Measurements from ENCODE around the gene CHRNB2. TPM values are rescaled to one million over a fixed set of nuclear protein-coding genes. Genes with fewer than 3 reads are reported as not detected.

Gene CHRNB2
- total RNA-seq, 1 donor from 2014 or later: not detected

DNA sequence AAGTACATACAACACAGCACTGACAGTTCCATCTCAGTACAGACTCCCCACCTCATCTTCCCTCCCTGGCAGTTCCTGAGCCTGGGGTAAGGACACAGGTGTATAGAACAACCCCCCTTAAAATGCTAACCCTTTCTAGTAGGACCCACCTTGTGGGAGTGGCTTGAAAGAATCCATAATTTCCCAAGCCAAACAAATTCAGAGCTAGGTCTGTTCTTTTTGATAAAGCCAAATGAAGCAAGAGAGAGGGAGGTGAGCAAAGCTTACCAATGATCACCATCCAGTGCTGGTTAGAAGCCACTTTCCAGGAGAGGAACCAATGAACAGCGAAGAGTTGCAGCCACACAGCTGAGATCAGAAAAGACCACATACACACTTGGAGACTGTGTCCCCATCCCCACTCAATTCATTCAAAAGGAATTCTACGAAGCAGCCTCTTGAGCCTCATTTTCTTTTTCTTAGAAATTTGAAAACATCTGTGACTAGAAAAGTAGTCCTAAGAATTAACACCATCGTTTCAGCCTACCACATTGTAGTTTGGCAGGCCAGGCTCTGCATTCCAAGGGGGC, 18.3 kb upstream of the CHRNB2 start:
- no peaks in the 10 kb centered on the region for H3K27me3 ChIP-seq (ENCODE audit: low read depth)
- intact Hi-C loops (cut with micrococcal nuclease): loop anchor here (5.0 kb wide), 1 partner anchor 67 kb away; no protein-coding TSS in a partner anchor

DNA sequence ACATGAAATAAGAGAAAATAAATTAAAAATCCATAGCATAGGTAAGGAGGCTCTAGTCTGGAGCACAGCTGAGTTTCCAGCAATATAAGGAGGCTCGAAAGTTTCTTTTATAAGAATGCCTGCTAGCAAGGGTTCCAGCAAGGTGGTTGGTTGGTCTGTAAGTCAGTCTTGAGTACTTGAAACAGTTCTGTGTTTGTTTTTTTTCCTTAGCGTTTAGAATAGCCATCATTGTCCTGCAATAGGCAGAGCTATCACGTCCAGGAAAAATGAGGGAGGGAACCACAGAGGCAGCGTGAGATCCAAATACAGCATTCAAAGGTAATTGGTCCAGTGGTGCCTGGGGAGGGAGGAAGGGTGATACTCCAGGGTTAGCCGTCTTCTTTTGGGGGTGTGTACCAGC, 17.5 kb upstream of the CHRNB2 start:
- Histone ChIP-seq H3K4me1 (peaks cover 41% of the 10 kb centered on the region), H3K9me3 (replicated peaks) (no peaks in the 10 kb centered on the region), H3K36me3 (peaks cover 69% of the 10 kb centered on the region), H3K4me3 (no peak overlapping the region), H3K27me3 (ENCODE audit: low read depth) (no peaks in the 10 kb centered on the region), H3K27ac (replicated peaks) (no peak overlapping the region)
- intact Hi-C loops (cut with micrococcal nuclease): no loop called here
- DNase-seq: no peak
- TF ChIP-seq, protein P1, sequence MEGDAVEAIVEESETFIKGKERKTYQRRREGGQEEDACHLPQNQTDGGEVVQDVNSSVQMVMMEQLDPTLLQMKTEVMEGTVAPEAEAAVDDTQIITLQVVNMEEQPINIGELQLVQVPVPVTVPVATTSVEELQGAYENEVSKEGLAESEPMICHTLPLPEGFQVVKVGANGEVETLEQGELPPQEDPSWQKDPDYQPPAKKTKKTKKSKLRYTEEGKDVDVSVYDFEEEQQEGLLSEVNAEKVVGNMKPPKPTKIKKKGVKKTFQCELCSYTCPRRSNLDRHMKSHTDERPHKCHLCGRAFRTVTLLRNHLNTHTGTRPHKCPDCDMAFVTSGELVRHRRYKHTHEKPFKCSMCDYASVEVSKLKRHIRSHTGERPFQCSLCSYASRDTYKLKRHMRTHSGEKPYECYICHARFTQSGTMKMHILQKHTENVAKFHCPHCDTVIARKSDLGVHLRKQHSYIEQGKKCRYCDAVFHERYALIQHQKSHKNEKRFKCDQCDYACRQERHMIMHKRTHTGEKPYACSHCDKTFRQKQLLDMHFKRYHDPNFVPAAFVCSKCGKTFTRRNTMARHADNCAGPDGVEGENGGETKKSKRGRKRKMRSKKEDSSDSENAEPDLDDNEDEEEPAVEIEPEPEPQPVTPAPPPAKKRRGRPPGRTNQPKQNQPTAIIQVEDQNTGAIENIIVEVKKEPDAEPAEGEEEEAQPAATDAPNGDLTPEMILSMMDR (IDR thresholded peaks at IDR 0.05; ENCODE audit: borderline replicate concordance): no peak

More for the DNA sequence above, 18.3 kb upstream of the CHRNB2 start:
- TF ChIP-seq, protein P1 (IDR thresholded peaks at IDR 0.05; ENCODE audit: borderline replicate concordance): no peak
- no peak overlapping the region for H3K27ac ChIP-seq (replicated peaks)
- peaks cover 61% of the 10 kb centered on the region for H3K36me3 ChIP-seq
- no peak overlapping the region for H3K4me3 ChIP-seq
- H3K4me1 ChIP-seq: peaks cover 41% of the 10 kb centered on the region
- no peak for DNase-seq
- H3K9me3 ChIP-seq (replicated peaks): no peaks in the 10 kb centered on the region

DNA sequence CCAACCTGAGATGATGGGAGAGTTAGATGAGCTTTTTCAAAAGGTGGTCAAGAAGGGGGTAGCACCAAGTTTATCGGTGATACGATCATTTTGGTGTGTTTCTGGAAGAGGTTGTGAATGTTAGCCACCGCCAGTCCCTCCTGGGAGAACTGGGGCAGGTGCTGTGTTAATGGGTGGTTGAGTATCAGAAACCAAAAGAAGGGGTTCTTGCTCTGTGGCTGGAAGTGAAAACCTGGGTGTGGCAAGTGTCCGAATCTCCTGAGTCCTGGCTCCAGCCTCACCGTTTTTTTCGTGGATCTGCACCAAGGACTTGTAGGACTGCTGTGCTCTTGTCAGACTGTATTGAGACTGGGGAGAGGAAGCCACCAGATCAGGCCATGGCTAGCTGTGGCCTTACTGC, 16.9 kb upstream of the CHRNB2 start:
- Histone ChIP-seq H3K9me3 (replicated peaks) (no peaks in the 10 kb centered on the region), H3K4me3 (no peak overlapping the region), H3K4me1 (peaks cover 44% of the 10 kb centered on the region), H3K36me3 (peaks cover 74% of the 10 kb centered on the region), H3K27ac (replicated peaks) (no peak overlapping the region), H3K27me3 (ENCODE audit: low read depth) (no peaks in the 10 kb centered on the region)
- no peak for DNase-seq
- TF ChIP-seq, protein P1 (IDR thresholded peaks at IDR 0.05; ENCODE audit: borderline replicate concordance): no peak
- intact Hi-C loops (cut with micrococcal nuclease): no loop called here

DNA sequence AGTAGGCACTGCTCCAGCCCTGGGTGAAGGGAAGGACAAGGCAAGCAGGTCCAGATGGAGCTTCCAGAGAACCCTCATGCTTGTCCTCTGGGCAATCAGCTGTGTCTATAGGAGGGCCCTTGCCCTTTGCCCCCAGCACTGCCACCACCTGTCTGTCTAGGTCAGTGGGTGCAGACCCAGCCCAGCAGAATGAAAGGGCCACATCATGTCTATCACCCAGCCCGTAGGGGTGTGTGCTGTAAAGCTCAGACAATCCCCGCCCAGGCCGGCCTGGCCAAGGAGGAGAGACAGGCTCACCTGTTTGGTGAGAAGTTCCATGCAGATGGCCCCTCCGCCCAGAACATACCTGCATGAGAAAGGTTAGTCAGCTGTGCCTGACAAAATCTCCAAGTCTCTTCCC, 16.1 kb upstream of the CHRNB2 start:
- intact Hi-C loops (cut with micrococcal nuclease): no loop called here
- TF ChIP-seq, protein P1 (IDR thresholded peaks at IDR 0.05; ENCODE audit: borderline replicate concordance): no peak
- Histone ChIP-seq H3K4me3 (no peak overlapping the region), H3K27ac (replicated peaks) (no peak overlapping the region), H3K4me1 (peaks cover 52% of the 10 kb centered on the region), H3K27me3 (ENCODE audit: low read depth) (no peaks in the 10 kb centered on the region), H3K36me3 (peaks cover 76% of the 10 kb centered on the region), H3K9me3 (replicated peaks) (no peaks in the 10 kb centered on the region)
- no peak for DNase-seq

DNA sequence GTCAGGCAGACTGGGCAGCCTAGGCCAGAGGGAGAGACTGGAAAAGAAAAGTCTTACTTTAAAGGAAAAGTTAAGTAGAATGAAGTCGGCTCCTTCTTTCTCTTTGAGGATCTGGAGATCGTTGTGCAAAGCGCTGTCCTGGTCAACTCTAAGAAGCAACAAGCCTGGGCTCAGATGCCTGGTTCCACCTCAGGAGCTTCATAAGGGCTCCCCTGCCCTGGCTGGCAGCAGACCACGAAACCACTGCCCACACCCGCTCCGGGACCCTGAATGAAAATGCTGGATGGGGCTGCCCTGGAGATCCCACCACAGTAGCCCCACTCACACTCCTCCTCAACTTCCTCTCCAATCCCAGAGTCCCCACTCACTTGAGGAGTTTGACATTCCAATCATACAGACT, 15.5 kb upstream of the CHRNB2 start:
- Histone ChIP-seq H3K4me1 (peaks cover 58% of the 10 kb centered on the region), H3K4me3 (no peak overlapping the region), H3K9me3 (replicated peaks) (no peaks in the 10 kb centered on the region), H3K36me3 (peaks cover 76% of the 10 kb centered on the region), H3K27me3 (ENCODE audit: low read depth) (no peaks in the 10 kb centered on the region), H3K27ac (replicated peaks) (no peak overlapping the region)
- intact Hi-C loops (cut with micrococcal nuclease): no loop called here
- TF ChIP-seq, protein P1 (IDR thresholded peaks at IDR 0.05; ENCODE audit: borderline replicate concordance): no peak
- DNase-seq: no peak
